OCI-LY1 (cell line): Measurements from ENCODE around the gene SCN8A.

ENCODE experiments used
- H2AFZ ChIP-seq: fragments of 200-600 bp; sonication (generic), shearing (Covaris generic); 2 replicates; pipeline ENCODE4 v1.6.0; 2014; ENCODE audit warnings: antibody characterized with exemption, mild to moderate bottlenecking, low read length
- H3F3A ChIP-seq: fragments of 200-600 bp; sonication (generic), shearing (Covaris generic); 2 replicates; pipeline ENCODE4 v1.6.0; 2014; ENCODE audit warnings: mild to moderate bottlenecking, antibody characterized with exemption, low read length, moderate library complexity; ENCODE audit not compliant: insufficient read depth
- H3K27ac ChIP-seq: fragments of 200-600 bp; sonication (generic); 2 replicates; pipeline ENCODE4 v1.5.1; 2014; ENCODE audit warnings: low read length, mixed run types, mild to moderate bottlenecking, low read depth; ENCODE audit not compliant: poor library complexity, severe bottlenecking
- H3K27me3 ChIP-seq: fragments of 200-600 bp; sonication (generic); 2 replicates; pipeline ENCODE4 v1.6.0; 2014; ENCODE audit warnings: antibody characterized with exemption, mild to moderate bottlenecking, low read length, moderate library complexity; ENCODE audit not compliant: insufficient read depth
- H3K36me3 ChIP-seq: fragments of 200-600 bp; sonication (generic); 2 replicates; pipeline ENCODE4 v1.6.1; 2014; ENCODE audit warnings: mild to moderate bottlenecking, antibody characterized with exemption, low read length, moderate library complexity, mixed read lengths; ENCODE audit not compliant: insufficient read depth
- H3K4me1 ChIP-seq: fragments of 200-600 bp; sonication (generic); 2 replicates; pipeline ENCODE4 v1.5.1; 2014; ENCODE audit warnings: mild to moderate bottlenecking, low read length, moderate library complexity; ENCODE audit not compliant: insufficient read depth, severe bottlenecking
- H3K4me2 ChIP-seq: fragments of 200-600 bp; sonication (generic), shearing (Covaris generic); 2 replicates; pipeline ENCODE4 v1.6.1; 2014; ENCODE audit warnings: low read length
- H3K4me3 ChIP-seq: fragments of 200-600 bp; sonication (generic); 2 replicates; pipeline ENCODE4 v1.5.1; 2014; ENCODE audit warnings: low read length, low read depth, mild to moderate bottlenecking, mixed read lengths; ENCODE audit not compliant: poor library complexity, severe bottlenecking
- H3K79me2 ChIP-seq: fragments of 200-600 bp; shearing (Covaris generic); 2 replicates; pipeline ENCODE4 v1.6.1; 2016; ENCODE audit warnings: mixed run types, low read length, mixed read lengths; ENCODE audit not compliant: insufficient read depth
- H3K9ac ChIP-seq: fragments of 200-600 bp; sonication (generic), shearing (Covaris generic); 2 replicates; pipeline ENCODE4 v1.6.1; 2014; ENCODE audit warnings: mild to moderate bottlenecking, low read length, mixed read lengths
- H3K9me2 ChIP-seq: fragments of 200-600 bp; sonication (generic), shearing (Covaris generic); 2 replicates; pipeline ENCODE4 v1.6.1; 2014; ENCODE audit warnings: low read depth, mild to moderate bottlenecking, low read length, mixed read lengths
- H3K9me3 ChIP-seq: fragments of 200-600 bp; shearing (Covaris generic); 2 replicates; pipeline ENCODE4 v1.6.1; 2014; ENCODE audit warnings: low read length, mixed read lengths
- H4K20me1 ChIP-seq: fragments of 200-600 bp; sonication (generic), shearing (Covaris generic); 2 replicates; pipeline ENCODE4 v1.6.0; 2016; ENCODE audit warnings: mild to moderate bottlenecking, low read length; ENCODE audit not compliant: insufficient read depth
- CTCF ChIP-seq: fragments of 200-600 bp; sonication (generic), shearing (Covaris generic); IDR thresholded peaks from 2 replicates; pipeline ENCODE4 v1.5.1; 2017; ENCODE audit warnings: mild to moderate bottlenecking, antibody characterized with exemption, low read length, moderate library complexity, mixed read lengths
- EZH2 ChIP-seq: fragments of 200-600 bp; sonication (generic), shearing (Covaris generic); IDR thresholded peaks from 2 replicates; pipeline ENCODE4 v1.8.0; 2017; ENCODE audit warnings: borderline replicate concordance, mixed run types, mild to moderate bottlenecking, antibody characterized with exemption, low read length, moderate library complexity, mixed read lengths

SCN8A gene

GRCh38 chr12:51625370-51625769 lies 34.3 kb downstream of the SCN8A start:
- Histone ChIP-seq H3K79me2 (no peaks in the 10 kb centered on the region), H3K4me1 (no peaks in the 10 kb centered on the region), H4K20me1 (no peaks in the 10 kb centered on the region), H3K36me3 (no peaks in the 10 kb centered on the region), H3K9me3 (no peaks in the 10 kb centered on the region), H3K9me2 (no peaks in the 10 kb centered on the region), H3K27ac (no peak overlapping the region), H3F3A (no peaks in the 10 kb centered on the region), H3K9ac (no peak overlapping the region), H3K4me2 (no peak overlapping the region), H3K4me3 (no peak overlapping the region), H3K27me3 (no peaks in the 10 kb centered on the region), H2AFZ (no peak overlapping the region)
- TF ChIP-seq CTCF (no peak), EZH2 (no peak)

GRCh38 chr12:51626115-51626514 lies 35.1 kb downstream of the SCN8A start:
- H3K4me1 ChIP-seq, result no peaks in the 10 kb centered on the region
- no peak overlapping the region for H2AFZ ChIP-seq
- no peaks in the 10 kb centered on the region for H3K9me3 ChIP-seq
- H3K9me2 ChIP-seq, result no peaks in the 10 kb centered on the region
- H3K9ac ChIP-seq, result no peak overlapping the region
- no peak overlapping the region for H3K4me3 ChIP-seq
- no peaks in the 10 kb centered on the region for H3K27me3 ChIP-seq
- H4K20me1 ChIP-seq, result no peaks in the 10 kb centered on the region
- TF ChIP-seq CTCF (no peak), EZH2 (no peak)
- no peaks in the 10 kb centered on the region for H3K79me2 ChIP-seq
- no peaks in the 10 kb centered on the region for H3F3A ChIP-seq
- no peak overlapping the region for H3K27ac ChIP-seq
- H3K36me3 ChIP-seq, result no peaks in the 10 kb centered on the region
- no peak overlapping the region for H3K4me2 ChIP-seq

- Histone ChIP-seq H3K27me3 (no peaks in the 10 kb centered on the region), H3K27ac (no peak overlapping the region), H3K4me1 (no peaks in the 10 kb centered on the region), H3K9ac (no peak overlapping the region), H3K4me3 (no peak overlapping the region), H3K9me2 (no peaks in the 10 kb centered on the region), H3K79me2 (no peaks in the 10 kb centered on the region), H3K36me3 (no peaks in the 10 kb centered on the region), H3K9me3 (no peaks in the 10 kb centered on the region), H2AFZ (no peak overlapping the region), H3F3A (no peaks in the 10 kb centered on the region), H4K20me1 (no peaks in the 10 kb centered on the region), H3K4me2 (no peak overlapping the region)
- TF ChIP-seq CTCF (no peak), EZH2 (no peak)
Observed at GRCh38 chr12:51626629-51627028, 35.6 kb downstream of the SCN8A start.
